Caco-2 (cell line): Measurements from ENCODE around the gene FAAP20. TPM values are rescaled to one million over a fixed set of nuclear protein-coding genes. Genes with fewer than 3 reads are reported as not detected.
A peak's percentile ranks its signal among the peaks of the same experiment; 100 is the strongest.

Experiments used
- BruUV-seq: library from RNA; stranded (reverse); fragments of 400-500 nt; replicated peaks from 2 replicates; lab custom pipeline; 2021; lab: Mats Ljungman, UMichigan
- CTCF ChIA-PET: fragments of 300-600 bp; sonication (Branson Sonifier 250); formaldehyde crosslinking; loops from one replicate; lab custom pipeline; 2022; ENCODE audit warnings: antibody characterized with exemption; lab: Charles Lee
- POLR2A ChIA-PET: fragments of 300-600 bp; sonication (Branson Sonifier 250); formaldehyde crosslinking; loops from one replicate; lab custom pipeline; 2022; ENCODE audit warnings: antibody characterized with exemption; lab: Charles Lee
- DNase-seq, 2 experiments: peaks; one replicate each; pipeline versions ENCODE4 v3.0.0 to v3.0.0-alpha.2; 2020 to 2022
- H3K27me3 ChIP-seq: replicated peaks from 2 replicates; pipeline ENCODE4 v1.6.0; 2011; ENCODE audit warnings: low read length; ENCODE audit not compliant: control insufficient read depth, insufficient read depth
- H3K36me3 ChIP-seq: 2 replicates; pipeline ENCODE4 v1.5.1; 2011; ENCODE audit warnings: low read length; ENCODE audit not compliant: control insufficient read depth, insufficient read depth
- H3K4me1 ChIP-seq: fragments of 250-450 bp; sonication (Bioruptor Pico); 2 replicates; pipeline ENCODE4 v1.5.1; 2020; ENCODE audit warnings: mild to moderate bottlenecking
- H3K4me3 ChIP-seq: 2 replicates; pipeline ENCODE4 v1.5.1; 2011; ENCODE audit warnings: low read depth, mild to moderate bottlenecking, control low read depth, low read length
- H3K9me3 ChIP-seq: fragments of 250-450 bp; sonication (Bioruptor Pico); 2 replicates; pipeline ENCODE4 v1.5.1; 2020; ENCODE audit warnings: mild to moderate bottlenecking, moderate library complexity
- H3K27ac Mint-ChIP-seq: one replicate; pipeline ENCODE4 v1.8.0; 2022; ENCODE audit warnings: mixed read lengths; ENCODE audit not compliant: unreplicated experiment
- H3K27me3 Mint-ChIP-seq: one replicate; pipeline ENCODE4 v1.8.0; 2022; ENCODE audit warnings: mixed read lengths; ENCODE audit not compliant: insufficient read depth, unreplicated experiment
- H3K36me3 Mint-ChIP-seq: one replicate; pipeline ENCODE4 v1.8.0; 2022; ENCODE audit warnings: mild to moderate bottlenecking, mixed read lengths; ENCODE audit not compliant: insufficient read depth, unreplicated experiment
- H3K4me1 Mint-ChIP-seq: one replicate; pipeline ENCODE4 v1.8.0; 2022; ENCODE audit warnings: low read depth, mixed read lengths; ENCODE audit not compliant: unreplicated experiment
- H3K4me3 Mint-ChIP-seq: one replicate; pipeline ENCODE4 v1.8.0; 2022; ENCODE audit warnings: mild to moderate bottlenecking, moderate library complexity, mixed read lengths; ENCODE audit not compliant: unreplicated experiment
- H3K9me3 Mint-ChIP-seq: one replicate; pipeline ENCODE4 v1.8.0; 2022; ENCODE audit warnings: mixed read lengths; ENCODE audit not compliant: unreplicated experiment
- intact Hi-C: fragments of 100-400 bp; cut with micrococcal nuclease; formaldehyde crosslinking; loops from one replicate; pipeline ENCODE4 v1.10.0; 2022; ENCODE audit not compliant: unreplicated experiment
- total RNA-seq: library from RNA; stranded (reverse); gene quantifications from 2 replicates; pipeline ENCODE4 v1.2.3, GENCODE V29; 2022
- TF ChIP-seq, protein P1 (sequence below), 2 experiments: fragments of 200-600 bp in 1 of 2; IDR thresholded peaks; 1 replicate in 1 of 2; 2 replicates in 1 of 2; pipeline versions ENCODE4 v1.5.1 to v1.8.0; 2011 to 2022; ENCODE audit warnings: antibody characterized with exemption in 1 of 2, control low read depth in 1 of 2, inconsistent platforms in 1 of 2, low read depth in 1 of 2, low read length in 1 of 2, mild to moderate bottlenecking in 1 of 2, moderate library complexity in 1 of 2; ENCODE audit not compliant: insufficient read depth in 1 of 2, severe bottlenecking in 1 of 2, unreplicated experiment in 1 of 2

The FAAP20 gene
- total RNA-seq, 1 experiment from 2014 or later, result 72.4 TPM

DNA sequence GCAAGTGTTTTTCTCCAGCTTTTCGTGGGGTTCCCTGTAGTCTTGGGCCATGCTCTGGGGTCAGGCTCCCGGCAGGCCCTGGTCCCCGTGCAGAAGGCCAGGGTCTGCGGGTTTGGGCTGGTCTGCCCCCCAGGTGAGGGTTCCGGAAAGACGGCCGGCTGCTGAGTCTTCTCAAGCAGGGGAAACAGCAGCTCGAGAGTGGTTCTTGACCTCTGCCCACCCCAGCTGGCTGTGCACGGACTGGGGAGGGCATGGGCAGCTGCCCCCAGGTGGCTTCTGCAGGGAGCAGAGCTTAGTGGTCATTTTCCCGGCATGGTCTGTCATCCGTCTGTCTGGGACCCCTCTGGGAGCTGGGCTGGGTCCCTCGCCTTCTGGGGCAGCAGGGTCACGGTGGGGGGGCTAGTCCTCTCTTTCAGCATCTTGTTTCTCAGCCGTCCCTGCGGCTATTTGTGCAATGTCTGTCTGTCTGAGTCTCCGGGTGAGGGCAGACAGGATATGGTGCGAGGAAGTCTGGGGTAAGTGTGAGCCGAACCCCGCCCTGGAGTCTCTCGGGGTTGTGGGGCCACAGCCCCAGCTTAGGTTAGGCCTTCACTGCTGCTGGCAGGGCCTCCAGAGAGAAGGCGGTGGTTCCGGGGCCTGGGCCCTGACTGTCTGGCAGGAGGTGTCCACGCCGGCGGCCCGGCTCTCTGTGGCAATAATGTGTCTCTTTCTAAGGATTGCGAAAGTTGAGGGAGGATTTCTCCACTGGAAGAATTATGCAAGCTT lies 39.6 kb upstream of the FAAP20 start:
- H3K4me3 ChIP-seq, result no peak overlapping the region
- POLR2A ChIA-PET, result no interaction called here
- no peaks in the 10 kb centered on the region for H3K9me3 ChIP-seq
- no TSS peak for BruUV-seq
- DNase-seq, result peak in 1 of 2 experiments; percentile 63
- Mint-ChIP-seq H3K36me3 (peaks cover 7% of the 10 kb centered on the region), H3K9me3 (no peaks in the 10 kb centered on the region), H3K27me3 (no peaks in the 10 kb centered on the region), H3K27ac (no peak overlapping the region), H3K4me3 (no peak overlapping the region), H3K4me1 (peaks cover 9% of the 10 kb centered on the region)
- intact Hi-C loops, result no loop called here
- H3K27me3 ChIP-seq, result no peaks in the 10 kb centered on the region
- TF ChIP-seq, protein P1, sequence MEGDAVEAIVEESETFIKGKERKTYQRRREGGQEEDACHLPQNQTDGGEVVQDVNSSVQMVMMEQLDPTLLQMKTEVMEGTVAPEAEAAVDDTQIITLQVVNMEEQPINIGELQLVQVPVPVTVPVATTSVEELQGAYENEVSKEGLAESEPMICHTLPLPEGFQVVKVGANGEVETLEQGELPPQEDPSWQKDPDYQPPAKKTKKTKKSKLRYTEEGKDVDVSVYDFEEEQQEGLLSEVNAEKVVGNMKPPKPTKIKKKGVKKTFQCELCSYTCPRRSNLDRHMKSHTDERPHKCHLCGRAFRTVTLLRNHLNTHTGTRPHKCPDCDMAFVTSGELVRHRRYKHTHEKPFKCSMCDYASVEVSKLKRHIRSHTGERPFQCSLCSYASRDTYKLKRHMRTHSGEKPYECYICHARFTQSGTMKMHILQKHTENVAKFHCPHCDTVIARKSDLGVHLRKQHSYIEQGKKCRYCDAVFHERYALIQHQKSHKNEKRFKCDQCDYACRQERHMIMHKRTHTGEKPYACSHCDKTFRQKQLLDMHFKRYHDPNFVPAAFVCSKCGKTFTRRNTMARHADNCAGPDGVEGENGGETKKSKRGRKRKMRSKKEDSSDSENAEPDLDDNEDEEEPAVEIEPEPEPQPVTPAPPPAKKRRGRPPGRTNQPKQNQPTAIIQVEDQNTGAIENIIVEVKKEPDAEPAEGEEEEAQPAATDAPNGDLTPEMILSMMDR (IDR thresholded peaks at IDR 0.05; ENCODE audit: insufficient read depth in 1 of 2, low read depth in 1 of 2, low read length in 1 of 2, severe bottlenecking in 1 of 2, unreplicated experiment in 1 of 2), result no peak
- CTCF ChIA-PET, result interaction anchor here (0.6 to 0.8 kb wide), 2 partner anchors 30 to 39 kb away, joined by 3 read pairs; partner anchors contain the start of gene FAAP20
- no peaks in the 10 kb centered on the region for H3K4me1 ChIP-seq
- no peaks in the 10 kb centered on the region for H3K36me3 ChIP-seq

DNA sequence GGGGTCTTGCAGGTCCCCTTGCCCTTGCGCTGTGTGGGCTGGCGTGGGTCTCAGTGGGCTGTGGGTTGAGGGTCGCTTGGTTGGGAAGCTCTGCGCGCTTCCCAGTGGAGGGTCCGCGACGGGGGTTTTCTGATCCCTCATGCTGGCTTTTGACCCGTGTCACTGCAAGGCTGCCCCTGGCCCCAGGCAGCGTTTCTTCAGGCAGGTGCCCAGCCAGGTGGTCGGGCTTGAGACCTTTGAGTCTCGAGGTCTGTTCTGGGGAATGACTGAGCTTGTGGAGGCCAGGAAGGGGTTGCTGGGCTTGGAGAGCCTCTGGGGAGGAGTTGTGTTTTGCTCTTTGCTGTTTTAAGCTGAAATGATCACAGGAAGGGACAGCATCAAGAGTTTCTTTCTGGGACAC lies 38.9 kb upstream of the FAAP20 start:
- H3K4me1 Mint-ChIP-seq, result peaks cover 9% of the 10 kb centered on the region
- intact Hi-C loops, result no loop called here

DNA sequence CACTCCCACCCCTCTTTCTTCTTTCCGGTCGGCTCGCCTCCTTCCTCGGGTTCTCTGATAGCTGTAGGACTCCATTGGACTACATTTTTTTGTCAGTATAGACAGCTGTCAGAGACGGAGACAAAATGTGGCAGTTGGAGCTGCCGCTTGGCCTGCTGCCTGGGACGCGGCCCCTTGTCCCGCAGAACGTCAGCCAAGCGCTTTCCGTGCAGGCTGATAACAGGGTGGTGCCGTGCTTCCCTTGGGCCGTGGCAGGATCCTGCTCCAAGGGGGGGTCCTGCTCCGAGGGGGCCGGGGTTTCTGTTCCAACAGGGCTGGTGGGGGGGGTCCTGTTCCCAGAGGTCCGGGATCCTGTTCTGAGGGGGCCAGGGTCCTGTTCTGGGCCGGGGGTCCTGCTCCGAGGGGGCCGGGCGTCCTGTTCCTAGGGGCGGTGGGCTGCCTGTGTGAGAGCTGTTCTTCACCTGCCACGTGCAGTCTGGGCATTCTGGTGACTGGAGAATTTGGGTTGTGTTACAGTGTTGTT lies 38.4 kb upstream of the FAAP20 start:
- Histone ChIP-seq H3K4me3 (no peak overlapping the region), H3K4me1 (no peaks in the 10 kb centered on the region), H3K9me3 (no peaks in the 10 kb centered on the region), H3K27me3 (no peaks in the 10 kb centered on the region), H3K36me3 (no peaks in the 10 kb centered on the region)
- DNase-seq, result no peak
- Mint-ChIP-seq H3K27me3 (no peaks in the 10 kb centered on the region), H3K9me3 (no peaks in the 10 kb centered on the region), H3K4me3 (no peak overlapping the region), H3K4me1 (peaks cover 9% of the 10 kb centered on the region), H3K36me3 (peaks cover 10% of the 10 kb centered on the region), H3K27ac (no peak overlapping the region)
- ChIA-PET POLR2A (no interaction called here), CTCF (no interaction called here)
- no TSS peak for BruUV-seq
- TF ChIP-seq, protein P1 (IDR thresholded peaks at IDR 0.05; ENCODE audit: insufficient read depth in 1 of 2, low read depth in 1 of 2, low read length in 1 of 2, severe bottlenecking in 1 of 2, unreplicated experiment in 1 of 2), result no peak
- intact Hi-C loops, result no loop called here

More for the DNA sequence above, 38.9 kb upstream of the FAAP20 start:
- H3K9me3 Mint-ChIP-seq, result no peaks in the 10 kb centered on the region
- Histone ChIP-seq H3K9me3 (no peaks in the 10 kb centered on the region), H3K36me3 (no peaks in the 10 kb centered on the region), H3K27me3 (no peaks in the 10 kb centered on the region), H3K4me1 (no peaks in the 10 kb centered on the region), H3K4me3 (no peak overlapping the region)
- H3K27me3 Mint-ChIP-seq, result no peaks in the 10 kb centered on the region
- POLR2A ChIA-PET, result no interaction called here
- TF ChIP-seq, protein P1 (IDR thresholded peaks at IDR 0.05; ENCODE audit: insufficient read depth in 1 of 2, low read depth in 1 of 2, low read length in 1 of 2, severe bottlenecking in 1 of 2, unreplicated experiment in 1 of 2), result no peak
- H3K36me3 Mint-ChIP-seq, result peaks cover 10% of the 10 kb centered on the region
- no peak for DNase-seq
- no peak overlapping the region for H3K27ac Mint-ChIP-seq
- H3K4me3 Mint-ChIP-seq, result no peak overlapping the region
- BruUV-seq, result no TSS peak
- CTCF ChIA-PET, result no interaction called here
